PC-9 (cell line): Measurements from ENCODE around the gene DUS3L.

Experiments
- CTCF ChIP-seq: fragments of 200-600 bp; sonication (generic); conservative IDR thresholded peaks from 2 replicates; pipeline ENCODE4 v1.6.1; 2017; ENCODE audit warnings: mixed run types, antibody characterized with exemption, mild to moderate bottlenecking, moderate library complexity
- EZH2 ChIP-seq: fragments of 200-600 bp; sonication (generic); IDR thresholded peaks from 2 replicates; pipeline ENCODE4 v1.8.0; 2017; ENCODE audit warnings: antibody characterized with exemption, low read depth

DNA sequence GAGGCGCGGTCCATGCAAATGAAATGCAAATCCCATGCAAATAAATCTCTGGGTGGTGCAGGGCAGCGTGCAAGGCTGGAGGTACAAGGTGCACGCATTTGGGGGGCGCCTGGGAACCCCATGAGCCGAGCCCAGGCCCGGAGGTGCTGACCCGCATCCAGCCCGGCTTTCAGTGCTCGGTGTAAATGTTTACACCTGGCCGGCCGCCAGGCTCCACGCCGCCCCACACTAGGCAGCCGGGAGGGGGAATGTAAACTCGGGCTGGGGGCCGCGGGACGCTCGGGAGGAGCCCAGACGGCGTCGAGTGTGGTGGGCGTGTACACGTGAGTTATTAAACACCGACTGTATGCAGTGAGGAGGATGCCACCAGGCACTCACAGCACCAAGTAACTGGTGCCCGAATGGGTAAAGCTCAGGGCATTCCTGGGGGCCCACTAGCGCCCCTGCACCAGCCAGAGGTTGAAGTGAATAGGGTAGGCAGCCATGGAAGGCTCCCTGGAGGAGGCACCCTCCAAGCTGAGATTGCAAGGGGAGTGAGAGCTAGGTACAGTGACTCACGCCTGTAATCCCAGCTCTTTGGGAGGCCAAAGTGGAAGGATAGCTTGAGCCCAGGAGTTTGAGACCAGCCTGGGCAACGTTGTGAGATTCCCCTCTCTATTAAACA lies 31.4 kb upstream of the DUS3L start:
- TF ChIP-seq EZH2 = no peak
- no peak for TF ChIP-seq CTCF
